HEK293 (cell line): ENCODE measurements around the gene MBLAC1.

Experiments used
- EGR2 ChIP-seq: fragments of 450-650 bp; formaldehyde crosslinking; IDR thresholded peaks from 2 replicates; pipeline ENCODE4 v1.5.1; 2016; ENCODE audit warnings: low read depth, missing biosample characterization, missing genetic modification characterization
- GLI4 ChIP-seq: fragments of 450-650 bp; formaldehyde crosslinking; IDR thresholded peaks from 2 replicates; pipeline ENCODE4 v1.5.1; 2016; ENCODE audit warnings: missing biosample characterization, missing genetic modification characterization
- KLF1 ChIP-seq: fragments of 450-650 bp; formaldehyde crosslinking; IDR thresholded peaks from 2 replicates; pipeline ENCODE4 v1.5.1; 2016; ENCODE audit warnings: missing biosample characterization, missing genetic modification characterization
- KLF9 ChIP-seq: fragments of 450-650 bp; formaldehyde crosslinking; IDR thresholded peaks from 2 replicates; pipeline ENCODE4 v1.5.1; 2016; ENCODE audit warnings: missing biosample characterization, missing genetic modification characterization, low read depth
- MYNN ChIP-seq: fragments of 450-650 bp; formaldehyde crosslinking; IDR thresholded peaks from 2 replicates; pipeline ENCODE4 v1.5.1; 2016; ENCODE audit warnings: missing biosample characterization, missing genetic modification characterization, borderline replicate concordance
- MZF1 ChIP-seq: fragments of 450-650 bp; formaldehyde crosslinking; IDR thresholded peaks from 2 replicates; pipeline ENCODE4 v1.5.1; 2017; ENCODE audit warnings: missing biosample characterization, missing genetic modification characterization, borderline replicate concordance
- REST ChIP-seq: fragments of 450-650 bp; formaldehyde crosslinking; IDR thresholded peaks from 2 replicates; pipeline ENCODE4 v1.5.1; 2016; ENCODE audit warnings: missing biosample characterization, missing genetic modification characterization
- SALL2 ChIP-seq: fragments of 450-650 bp; formaldehyde crosslinking; IDR thresholded peaks from 2 replicates; pipeline ENCODE4 v1.5.0; 2017; ENCODE audit warnings: missing biosample characterization, mild to moderate bottlenecking, missing genetic modification characterization, borderline replicate concordance
- TSHZ1 ChIP-seq: fragments of 450-650 bp; formaldehyde crosslinking; IDR thresholded peaks from 2 replicates; pipeline ENCODE4 v1.5.1; 2016; ENCODE audit warnings: missing biosample characterization, missing genetic modification characterization, borderline replicate concordance
- ZBTB8A ChIP-seq: fragments of 450-650 bp; formaldehyde crosslinking; IDR thresholded peaks from 2 replicates; pipeline ENCODE4 v1.5.1; 2016; ENCODE audit warnings: missing biosample characterization, missing genetic modification characterization
- ZFP37 ChIP-seq: fragments of 450-650 bp; formaldehyde crosslinking; IDR thresholded peaks from 2 replicates; pipeline ENCODE4 v1.5.1; 2016; ENCODE audit warnings: missing biosample characterization, missing genetic modification characterization
- ZFP41 ChIP-seq: fragments of 450-650 bp; formaldehyde crosslinking; IDR thresholded peaks from 2 replicates; pipeline ENCODE4 v1.5.1; 2016; ENCODE audit warnings: missing biosample characterization, missing genetic modification characterization, borderline replicate concordance
- ZNF169 ChIP-seq: fragments of 450-650 bp; formaldehyde crosslinking; IDR thresholded peaks from 2 replicates; pipeline ENCODE4 v1.5.1; 2016; ENCODE audit warnings: missing biosample characterization, missing genetic modification characterization
- ZNF2 ChIP-seq: fragments of 450-650 bp; formaldehyde crosslinking; IDR thresholded peaks from 2 replicates; pipeline ENCODE4 v1.5.1; 2016; ENCODE audit warnings: missing biosample characterization, missing genetic modification characterization
- ZNF211 ChIP-seq: fragments of 450-650 bp; formaldehyde crosslinking; IDR thresholded peaks from 2 replicates; pipeline ENCODE4 v1.5.1; 2016; ENCODE audit warnings: low read depth, missing biosample characterization, missing genetic modification characterization
- ZNF23 ChIP-seq: fragments of 450-650 bp; formaldehyde crosslinking; IDR thresholded peaks from 2 replicates; pipeline ENCODE4 v1.5.1; 2016; ENCODE audit warnings: missing biosample characterization, missing genetic modification characterization, borderline replicate concordance
- ZNF274 ChIP-seq, 2 experiments: fragments of 200-500 bp in 1 of 2; fragments of 450-650 bp in 1 of 2; sonication (Bioruptor generic) in 1 of 2; formaldehyde crosslinking in 1 of 2; IDR thresholded peaks; 2 replicates each; pipeline versions ENCODE4 v1.5.1 to v1.6.1; 2014 to 2016; ENCODE audit warnings: borderline replicate concordance in 1 of 2, inconsistent platforms in 1 of 2, low read length in 1 of 2, missing biosample characterization in 1 of 2, missing genetic modification characterization in 1 of 2
- ZNF311 ChIP-seq: fragments of 450-650 bp; formaldehyde crosslinking; IDR thresholded peaks from 2 replicates; pipeline ENCODE4 v1.5.1; 2017; ENCODE audit warnings: missing biosample characterization, missing genetic modification characterization, borderline replicate concordance
- ZNF341 ChIP-seq: fragments of 450-650 bp; formaldehyde crosslinking; IDR thresholded peaks from 2 replicates; pipeline ENCODE4; 2016; ENCODE audit warnings: low read depth, missing biosample characterization, missing genetic modification characterization
- ZNF426 ChIP-seq: fragments of 450-650 bp; formaldehyde crosslinking; IDR thresholded peaks from 2 replicates; pipeline ENCODE4 v1.5.1; 2017; ENCODE audit warnings: missing biosample characterization, missing genetic modification characterization, mild to moderate bottlenecking, inconsistent platforms, moderate library complexity
- ZNF529 ChIP-seq: fragments of 450-650 bp; formaldehyde crosslinking; IDR thresholded peaks from 2 replicates; pipeline ENCODE4 v1.5.1; 2017; ENCODE audit warnings: missing genetic modification characterization, missing biosample characterization; ENCODE audit not compliant: insufficient replicate concordance
- ZNF610 ChIP-seq: fragments of 450-650 bp; formaldehyde crosslinking; IDR thresholded peaks from 2 replicates; pipeline ENCODE4 v1.5.1; 2016; ENCODE audit warnings: missing biosample characterization, missing genetic modification characterization, borderline replicate concordance
- ZNF654 ChIP-seq: fragments of 450-650 bp; formaldehyde crosslinking; IDR thresholded peaks from 2 replicates; pipeline ENCODE4 v1.5.1; 2016; ENCODE audit warnings: low read depth, missing biosample characterization, missing genetic modification characterization
- ZNF76 ChIP-seq: fragments of 450-650 bp; formaldehyde crosslinking; IDR thresholded peaks from 2 replicates; pipeline ENCODE4; 2016; ENCODE audit warnings: low read depth, missing biosample characterization, missing genetic modification characterization, borderline replicate concordance
- ZNF777 ChIP-seq: fragments of 450-650 bp; formaldehyde crosslinking; IDR thresholded peaks from 2 replicates; pipeline ENCODE4 v1.5.1; 2017; ENCODE audit warnings: missing biosample characterization, missing genetic modification characterization, borderline replicate concordance
- ZNF785 ChIP-seq: fragments of 450-650 bp; formaldehyde crosslinking; IDR thresholded peaks from 2 replicates; pipeline ENCODE4 v1.5.1; 2016; ENCODE audit warnings: missing biosample characterization, missing genetic modification characterization
- ZXDB ChIP-seq: fragments of 450-650 bp; formaldehyde crosslinking; IDR thresholded peaks from 2 replicates; pipeline ENCODE4 v1.5.1; 2016; ENCODE audit warnings: missing biosample characterization, missing genetic modification characterization
- TF ChIP-seq, protein P1 (sequence below): fragments of 450-650 bp; formaldehyde crosslinking; optimal IDR thresholded peaks from 2 replicates; pipeline ENCODE3; 2016; ENCODE audit warnings: missing biosample characterization, mild to moderate bottlenecking, missing genetic modification characterization
- TF ChIP-seq, protein P2 (sequence below): fragments of 450-650 bp; formaldehyde crosslinking; IDR thresholded peaks from 2 replicates; pipeline ENCODE4 v1.5.1; 2016; ENCODE audit warnings: missing biosample characterization, missing genetic modification characterization

MBLAC1 gene

GRCh38 chr7:100081535-100082102 lies 45.1 kb upstream of the MBLAC1 start, which contains the start of gene ZNF3 (continued):
- peak; percentile 49; the same call in 1 of the 2 replicates for TF ChIP-seq KLF1
- TF ChIP-seq ZNF654, result peak; percentile 64
- TF ChIP-seq ZNF211, result no peak
- TF ChIP-seq ZNF76, result peak; percentile 73
- 0 out of 2 replicates have a peak, but pooled peaks have one; percentile 30 for TF ChIP-seq ZNF341 (tag by site-specific recombination)
- peak; percentile 64; the same call in 1 of the 2 replicates for TF ChIP-seq MZF1 (tag by site-specific recombination)
- TF ChIP-seq ZNF169, result no peak
- TF ChIP-seq ZNF311 (tag by site-specific recombination), result no peak
- peak; percentile 80; the same call in 1 of the 2 replicates for TF ChIP-seq GLI4 (tag by site-specific recombination)
- peak; percentile 53 for TF ChIP-seq TSHZ1
- peak; percentile 49 for TF ChIP-seq REST (tag by site-specific recombination)
- peak; percentile 83 for TF ChIP-seq KLF9
- peak; percentile 86 for TF ChIP-seq ZXDB (tag by site-specific recombination)
- TF ChIP-seq, protein P1, sequence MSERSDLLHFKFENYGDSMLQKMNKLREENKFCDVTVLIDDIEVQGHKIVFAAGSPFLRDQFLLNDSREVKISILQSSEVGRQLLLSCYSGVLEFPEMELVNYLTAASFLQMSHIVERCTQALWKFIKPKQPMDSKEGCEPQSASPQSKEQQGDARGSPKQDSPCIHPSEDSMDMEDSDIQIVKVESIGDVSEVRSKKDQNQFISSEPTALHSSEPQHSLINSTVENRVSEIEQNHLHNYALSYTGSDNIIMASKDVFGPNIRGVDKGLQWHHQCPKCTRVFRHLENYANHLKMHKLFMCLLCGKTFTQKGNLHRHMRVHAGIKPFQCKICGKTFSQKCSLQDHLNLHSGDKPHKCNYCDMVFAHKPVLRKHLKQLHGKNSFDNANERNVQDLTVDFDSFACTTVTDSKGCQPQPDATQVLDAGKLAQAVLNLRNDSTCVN (tag by site-specific recombination), result peak; percentile 97
- no peak for TF ChIP-seq ZNF777
- TF ChIP-seq ZNF2 (tag by site-specific recombination), result peak; percentile 98
- peak; percentile 97 for TF ChIP-seq ZBTB8A (tag by site-specific recombination)
- TF ChIP-seq, protein P2, sequence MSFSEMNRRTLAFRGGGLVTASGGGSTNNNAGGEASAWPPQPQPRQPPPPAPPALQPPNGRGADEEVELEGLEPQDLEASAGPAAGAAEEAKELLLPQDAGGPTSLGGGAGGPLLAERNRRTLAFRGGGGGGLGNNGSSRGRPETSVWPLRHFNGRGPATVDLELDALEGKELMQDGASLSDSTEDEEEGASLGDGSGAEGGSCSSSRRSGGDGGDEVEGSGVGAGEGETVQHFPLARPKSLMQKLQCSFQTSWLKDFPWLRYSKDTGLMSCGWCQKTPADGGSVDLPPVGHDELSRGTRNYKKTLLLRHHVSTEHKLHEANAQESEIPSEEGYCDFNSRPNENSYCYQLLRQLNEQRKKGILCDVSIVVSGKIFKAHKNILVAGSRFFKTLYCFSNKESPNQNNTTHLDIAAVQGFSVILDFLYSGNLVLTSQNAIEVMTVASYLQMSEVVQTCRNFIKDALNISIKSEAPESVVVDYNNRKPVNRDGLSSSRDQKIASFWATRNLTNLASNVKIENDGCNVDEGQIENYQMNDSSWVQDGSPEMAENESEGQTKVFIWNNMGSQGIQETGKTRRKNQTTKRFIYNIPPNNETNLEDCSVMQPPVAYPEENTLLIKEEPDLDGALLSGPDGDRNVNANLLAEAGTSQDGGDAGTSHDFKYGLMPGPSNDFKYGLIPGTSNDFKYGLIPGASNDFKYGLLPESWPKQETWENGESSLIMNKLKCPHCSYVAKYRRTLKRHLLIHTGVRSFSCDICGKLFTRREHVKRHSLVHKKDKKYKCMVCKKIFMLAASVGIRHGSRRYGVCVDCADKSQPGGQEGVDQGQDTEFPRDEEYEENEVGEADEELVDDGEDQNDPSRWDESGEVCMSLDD (tag by site-specific recombination), result peak; percentile 99
- TF ChIP-seq SALL2 (tag by site-specific recombination), result no peak
- no peak for TF ChIP-seq ZNF785 (tag by site-specific recombination)
- peak; percentile 86 for TF ChIP-seq ZNF610 (tag by site-specific recombination)
- TF ChIP-seq ZFP41, result no peak
- no peak for TF ChIP-seq ZNF274 (IDR thresholded peaks at IDR 0.05; ENCODE audit: low read length)
- no peak for TF ChIP-seq ZNF274 (tag by site-specific recombination; IDR thresholded peaks at IDR 0.05; ENCODE audit: borderline replicate concordance)
- no peak for TF ChIP-seq MYNN (tag by site-specific recombination)
- TF ChIP-seq ZNF529 (tag by site-specific recombination), result no peak
- no peak for TF ChIP-seq ZNF426 (tag by site-specific recombination)
- peak; percentile 94 for TF ChIP-seq EGR2 (tag by site-specific recombination)
- TF ChIP-seq ZFP37, result peak; percentile 89
- TF ChIP-seq ZNF23, result no peak
